GM12878 (cell line): ENCODE data around the gene ANKRD37. TPM values are rescaled to one million over a fixed set of nuclear protein-coding genes. Genes with fewer than 3 reads are reported as not detected.

Experiments
- BRCA1 ChIP-seq: IDR thresholded peaks from 2 replicates; pipeline ENCODE4 v1.6.1; 2011; ENCODE audit warnings: low read depth, low read length, improper control_type of control experiment
- GABPA ChIP-seq: IDR thresholded peaks from 2 replicates; pipeline ENCODE4 v1.6.1; 2014; ENCODE audit warnings: antibody characterized with exemption, low read depth, mild to moderate bottlenecking, inconsistent platforms
- MLLT1 ChIP-seq: fragments of 450-650 bp; IDR thresholded peaks from 2 replicates; pipeline ENCODE4 v1.6.1; 2016; ENCODE audit warnings: mild to moderate bottlenecking
- NR2F1 ChIP-seq: fragments of 450-650 bp; conservative IDR thresholded peaks from 2 replicates; pipeline ENCODE4 v1.6.1; 2017; ENCODE audit warnings: mild to moderate bottlenecking
- RUNX3 ChIP-seq: IDR thresholded peaks from 2 replicates; pipeline ENCODE4 v1.6.1; 2012; ENCODE audit warnings: low read length, inconsistent platforms
- ZBTB33 ChIP-seq: fragments of 450-650 bp; IDR thresholded peaks from 2 replicates; pipeline ENCODE4 v1.6.1; 2017; ENCODE audit warnings: mild to moderate bottlenecking
- ZBTB40 ChIP-seq: fragments of 450-650 bp; IDR thresholded peaks from 2 replicates; pipeline ENCODE4 v1.6.1; 2016; ENCODE audit warnings: mild to moderate bottlenecking, moderate library complexity, borderline replicate concordance
- polyA plus RNA-seq, 11 experiments: library from polyadenylated mRNA; depleted of rRNA in 4 of 11; unstranded in 6 of 11; stranded (reverse) in 5 of 11; fragments of >200 nt; fragmentation: Nextera tagmentation in 4 of 11; fragmentation: Illumina TruSeq in 1 of 11; extraction: Ambion mirVana in 4 of 11; extraction: Trizol in 1 of 11; gene quantifications; 1 replicate in 1 of 11; 2 replicates in 10 of 11; pipeline versions ENCODE4 v1.2.1 to v1.2.3, GENCODE V29; 2011 to 2016; ENCODE audit warnings: inconsistent platforms in 2 of 11, missing spikeins in 2 of 11, low read depth in 1 of 11
- total RNA-seq, 4 experiments: library from RNA; depleted of rRNA in 3 of 4; stranded (reverse); fragments of >200 nt in 3 of 4; fragmentation: Illumina TruSeq in 1 of 4; extraction: Trizol in 1 of 4; gene quantifications; 2 replicates each; pipeline versions ENCODE4 v1.2.1 to v1.2.3, GENCODE V29; 2013 to 2021

ANKRD37 gene
- total and polyA plus RNA-seq, 10 of the 15 experiments (the other 5 are each of a cell fraction or from before 2014, with no cell fraction given): 10.6 to 67.9 (median 24.2) TPM

GRCh38 chr4:185358959-185359358 lies 37.7 kb upstream of the ANKRD37 start (continued):
- TF ChIP-seq ZBTB40: no peak
- TF ChIP-seq NR2F1: no peak
- TF ChIP-seq GABPA: no peak
- TF ChIP-seq RUNX3: no peak
- no peak for TF ChIP-seq BRCA1
- TF ChIP-seq MLLT1: no peak
- TF ChIP-seq ZBTB33: no peak
